IMR-90 (cell line): ENCODE data around the gene PRKCH. TPM values are rescaled to one million over a fixed set of nuclear protein-coding genes. Genes with fewer than 3 reads are reported as not detected.

ENCODE experiments used
- ATAC-seq: fragments of 200-7000 bp; cut with Tn5 transposase; 2 replicates; pipeline ENCODE4 v1.9.1; 2020; ENCODE audit warnings: low read depth, mild to moderate bottlenecking, moderate library complexity
- BruUV-seq: library from RNA; stranded (reverse); fragments of 400-500 nt; replicated peaks from 2 replicates; lab custom pipeline; 2021; lab: Mats Ljungman, UMichigan
- CTCF ChIA-PET: fragments of 300-600 bp; formaldehyde crosslinking; extraction: SDS; loops from one replicate; lab custom pipeline; 2021; ENCODE audit warnings: antibody characterized with exemption; lab: Yijun Ruan, JAX
- POLR2A ChIA-PET: fragments of 300-600 bp; sonication (Branson Sonifier 250); formaldehyde crosslinking; loops from one replicate; lab custom pipeline; 2022; ENCODE audit warnings: antibody characterized with exemption; ENCODE audit not compliant: unreplicated experiment; lab: Charles Lee
- DNase-seq: peaks from one replicate; pipeline ENCODE4 v3.0.0; 2013
- H2AFZ ChIP-seq: replicated peaks from 2 replicates; pipeline ENCODE3; 2013; ENCODE audit warnings: low read length, mild to moderate bottlenecking; ENCODE audit not compliant: poor library complexity
- H2AK5ac ChIP-seq: 2 replicates; pipeline ENCODE4 v1.6.1; 2013; ENCODE audit warnings: low read depth, low read length, inconsistent platforms
- H2AK9ac ChIP-seq: replicated peaks from 2 replicates; pipeline ENCODE3; 2013; ENCODE audit warnings: mild to moderate bottlenecking, low read depth, low read length, moderate library complexity; ENCODE audit not compliant: poor library complexity
- H2BK120ac ChIP-seq: 2 replicates; pipeline ENCODE4 v1.6.1; 2013; ENCODE audit warnings: low read depth, low read length, inconsistent platforms
- H2BK15ac ChIP-seq: 3 replicates; pipeline ENCODE4 v1.6.1; 2013; ENCODE audit warnings: low read depth, low read length, inconsistent platforms
- H2BK20ac ChIP-seq: 2 replicates; pipeline ENCODE4 v1.6.1; 2013; ENCODE audit warnings: low read depth, mild to moderate bottlenecking, inconsistent platforms, low read length, moderate library complexity
- H2BK5ac ChIP-seq: 2 replicates; pipeline ENCODE4 v1.6.1; 2013; ENCODE audit warnings: mild to moderate bottlenecking, low read depth, low read length, inconsistent platforms; ENCODE audit not compliant: poor library complexity, severe bottlenecking
- H3K14ac ChIP-seq: replicated peaks from 2 replicates; pipeline ENCODE4 v1.6.1; 2013; ENCODE audit warnings: low read depth, low read length, inconsistent platforms
- H3K18ac ChIP-seq: 2 replicates; pipeline ENCODE4 v1.6.1; 2013; ENCODE audit warnings: low read depth, low read length, control low read depth
- H3K23ac ChIP-seq: 2 replicates; pipeline ENCODE4 v1.6.1; 2013; ENCODE audit warnings: low read depth, low read length, inconsistent platforms
- H3K27ac ChIP-seq: 2 replicates; pipeline ENCODE4 v1.5.1; 2013; ENCODE audit warnings: mild to moderate bottlenecking, control low read depth, low read length; ENCODE audit not compliant: insufficient read depth
- H3K27me3 ChIP-seq: 2 replicates; pipeline ENCODE4 v1.6.1; 2013; ENCODE audit warnings: low read length; ENCODE audit not compliant: control insufficient read depth, insufficient read depth
- H3K36me3 ChIP-seq: 2 replicates; pipeline ENCODE4 v1.6.1; 2013; ENCODE audit warnings: low read length, mixed read lengths; ENCODE audit not compliant: control insufficient read depth, insufficient read depth
- H3K4ac ChIP-seq: 2 replicates; pipeline ENCODE4 v1.6.1; 2013; ENCODE audit warnings: low read depth, low read length, inconsistent platforms
- H3K4me1 ChIP-seq: 2 replicates; pipeline ENCODE4 v1.6.1; 2013; ENCODE audit warnings: low read length, mixed read lengths; ENCODE audit not compliant: control insufficient read depth, insufficient read depth
- H3K4me2 ChIP-seq: 2 replicates; pipeline ENCODE4 v1.6.1; 2013; ENCODE audit warnings: low read depth, mild to moderate bottlenecking, control low read depth, low read length, moderate library complexity
- H3K4me3 ChIP-seq: 2 replicates; pipeline ENCODE4 v1.5.1; 2013; ENCODE audit warnings: low read depth, mild to moderate bottlenecking, control low read depth, low read length, moderate library complexity; ENCODE audit not compliant: insufficient read depth
- H3K56ac ChIP-seq: 2 replicates; pipeline ENCODE4 v1.6.1; 2013; ENCODE audit warnings: low read length, inconsistent platforms; ENCODE audit not compliant: insufficient read depth; ENCODE audit errors: extremely low read depth
- H3K79me1 ChIP-seq, 2 experiments: 2 replicates each; pipeline ENCODE4 v1.6.1; 2013; ENCODE audit warnings: low read length in 2 of 2, inconsistent platforms in 1 of 2, low read depth in 1 of 2
- H3K9ac ChIP-seq: 2 replicates; pipeline ENCODE4 v1.6.1; 2013; ENCODE audit warnings: low read depth, low read length, control low read depth
- H3K9me1 ChIP-seq: 2 replicates; pipeline ENCODE4 v1.6.1; 2013; ENCODE audit warnings: low read length, inconsistent platforms; ENCODE audit not compliant: insufficient read depth
- H3K9me3 ChIP-seq: 2 replicates; pipeline ENCODE4 v1.6.1; 2013; ENCODE audit warnings: low read length; ENCODE audit not compliant: control insufficient read depth, insufficient read depth
- H4K20me1 ChIP-seq: 2 replicates; pipeline ENCODE4 v1.6.1; 2013; ENCODE audit warnings: low read length, inconsistent platforms; ENCODE audit not compliant: insufficient read depth
- H4K5ac ChIP-seq: 2 replicates; pipeline ENCODE4 v1.6.1; 2013; ENCODE audit warnings: mild to moderate bottlenecking, low read depth, low read length, control low read depth
- H4K8ac ChIP-seq, 2 experiments: 2 replicates each; pipeline ENCODE4 v1.6.1; 2013; ENCODE audit warnings: low read depth in 2 of 2, low read length in 2 of 2, control low read depth in 1 of 2, inconsistent platforms in 1 of 2
- H4K91ac ChIP-seq: 2 replicates; pipeline ENCODE4 v1.6.1; 2013; ENCODE audit warnings: low read depth, low read length, inconsistent platforms; ENCODE audit not compliant: insufficient read depth
- CEBPB ChIP-seq: IDR thresholded peaks from 2 replicates; pipeline ENCODE4 v1.6.1; 2012; ENCODE audit warnings: low read depth, low read length, improper control_type of control experiment
- FOS ChIP-seq: fragments of 150-350 bp; IDR thresholded peaks from 2 replicates; pipeline ENCODE4 v1.6.1; 2016; ENCODE audit warnings: low read depth, low read length
- NFE2L2 ChIP-seq: fragments of 150-350 bp; IDR thresholded peaks from 2 replicates; pipeline ENCODE4 v1.6.1; 2016; ENCODE audit warnings: low read depth, mild to moderate bottlenecking, low read length
- RAD21 ChIP-seq: IDR thresholded peaks from 2 replicates; pipeline ENCODE4 v1.6.1; 2012; ENCODE audit warnings: low read length, improper control_type of control experiment
- WGBS, 2 experiments: methylation state at CpG; one replicate each; pipeline versions ENCODE4 v1.1.5 to v1.1.7; 2013; ENCODE audit warnings: missing lambda C conversion rate in 2 of 2; ENCODE audit not compliant: insufficient read length in 1 of 2; ENCODE audit errors: extremely low coverage in 2 of 2; 5-methylcytosine and 5-hydroxymethylcytosine counted together
- dilution Hi-C: fragments of 300-500 bp; cut with HindIII; formaldehyde crosslinking; loops from one replicate; pipeline ENCODE4 v1.14.3; 2018; ENCODE audit warnings: low sequenced_read_pairs; ENCODE audit not compliant: unreplicated experiment
- in situ Hi-C: fragments of 300-500 bp; cut with MboI; formaldehyde crosslinking; loops from 3 replicates; pipeline ENCODE4 v1.14.3; 2019; ENCODE audit warnings: low sequenced_read_pairs, inconsistent platforms, mixed read lengths
- intact Hi-C: fragments of 100-400 bp; cut with micrococcal nuclease; formaldehyde crosslinking; loops from 2 replicates; pipeline ENCODE4 v1.10.0; 2022
- polyA plus RNA-seq, 3 experiments: library from polyadenylated mRNA; depleted of rRNA; stranded (reverse); fragments of >200 nt; gene quantifications; 2 replicates each; pipeline ENCODE4 v1.2.3, GENCODE V29; 2012; ENCODE audit warnings: low replicate concordance in 1 of 3
- total RNA-seq: library from RNA; depleted of rRNA; stranded (reverse); fragments of >200 nt; gene quantifications from 2 replicates; pipeline ENCODE4 v1.2.3, GENCODE V29; 2012
- TF ChIP-seq, protein P1 (sequence below): fragments of 150-350 bp; IDR thresholded peaks from 2 replicates; pipeline ENCODE4 v1.6.1; 2016; ENCODE audit warnings: low read depth, mild to moderate bottlenecking, low read length, moderate library complexity, borderline replicate concordance
- TF ChIP-seq, protein P2 (sequence below): conservative IDR thresholded peaks from 2 replicates; pipeline ENCODE4 v1.5.1; 2012; ENCODE audit warnings: mild to moderate bottlenecking, low read depth, low read length, improper control_type of control experiment

The PRKCH gene
- total and polyA plus RNA-seq, 2 of the 4 experiments (the other 2 are of a cell fraction), result 1.6 to 2.3 TPM

- no peaks in the 10 kb centered on the region for H3K9me3 ChIP-seq
- peak overlapping the region; percentile 98 for H4K5ac ChIP-seq
- peak overlapping the region; percentile 49 to 98 for H4K8ac ChIP-seq
- peak overlapping the region; percentile 97 for H3K27ac ChIP-seq
- DNase-seq (peak; percentile 77), ATAC-seq (peak; percentile 37)
- H3K4ac ChIP-seq, result peak overlapping the region; percentile 99
- peak overlapping the region; percentile 73 for H2AK5ac ChIP-seq
- in situ Hi-C loops, result no loop called here
- peak overlapping the region; percentile 100 for H2BK120ac ChIP-seq
- peak overlapping the region; percentile 92 for H2BK20ac ChIP-seq
- no CpG with 5 or more reads among the region's 4 CpGs for WGBS, 2 experiments
- no peaks in the 10 kb centered on the region for H3K36me3 ChIP-seq
- peak overlapping the region; percentile 88 for H4K91ac ChIP-seq
- no peaks in the 10 kb centered on the region for H3K27me3 ChIP-seq
- TF ChIP-seq RAD21, result 0 out of 2 replicates have a peak, but pooled peaks have one; percentile 2
- TF ChIP-seq, protein P1, sequence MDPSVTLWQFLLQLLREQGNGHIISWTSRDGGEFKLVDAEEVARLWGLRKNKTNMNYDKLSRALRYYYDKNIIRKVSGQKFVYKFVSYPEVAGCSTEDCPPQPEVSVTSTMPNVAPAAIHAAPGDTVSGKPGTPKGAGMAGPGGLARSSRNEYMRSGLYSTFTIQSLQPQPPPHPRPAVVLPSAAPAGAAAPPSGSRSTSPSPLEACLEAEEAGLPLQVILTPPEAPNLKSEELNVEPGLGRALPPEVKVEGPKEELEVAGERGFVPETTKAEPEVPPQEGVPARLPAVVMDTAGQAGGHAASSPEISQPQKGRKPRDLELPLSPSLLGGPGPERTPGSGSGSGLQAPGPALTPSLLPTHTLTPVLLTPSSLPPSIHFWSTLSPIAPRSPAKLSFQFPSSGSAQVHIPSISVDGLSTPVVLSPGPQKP, result no peak
- no peak for TF ChIP-seq NFE2L2
- peak; percentile 12; the same call in 1 of the 2 replicates for TF ChIP-seq CEBPB
- TF ChIP-seq, protein P2, sequence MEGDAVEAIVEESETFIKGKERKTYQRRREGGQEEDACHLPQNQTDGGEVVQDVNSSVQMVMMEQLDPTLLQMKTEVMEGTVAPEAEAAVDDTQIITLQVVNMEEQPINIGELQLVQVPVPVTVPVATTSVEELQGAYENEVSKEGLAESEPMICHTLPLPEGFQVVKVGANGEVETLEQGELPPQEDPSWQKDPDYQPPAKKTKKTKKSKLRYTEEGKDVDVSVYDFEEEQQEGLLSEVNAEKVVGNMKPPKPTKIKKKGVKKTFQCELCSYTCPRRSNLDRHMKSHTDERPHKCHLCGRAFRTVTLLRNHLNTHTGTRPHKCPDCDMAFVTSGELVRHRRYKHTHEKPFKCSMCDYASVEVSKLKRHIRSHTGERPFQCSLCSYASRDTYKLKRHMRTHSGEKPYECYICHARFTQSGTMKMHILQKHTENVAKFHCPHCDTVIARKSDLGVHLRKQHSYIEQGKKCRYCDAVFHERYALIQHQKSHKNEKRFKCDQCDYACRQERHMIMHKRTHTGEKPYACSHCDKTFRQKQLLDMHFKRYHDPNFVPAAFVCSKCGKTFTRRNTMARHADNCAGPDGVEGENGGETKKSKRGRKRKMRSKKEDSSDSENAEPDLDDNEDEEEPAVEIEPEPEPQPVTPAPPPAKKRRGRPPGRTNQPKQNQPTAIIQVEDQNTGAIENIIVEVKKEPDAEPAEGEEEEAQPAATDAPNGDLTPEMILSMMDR, result no peak
- TF ChIP-seq FOS, result peak; percentile 26; the same call in 1 of the 2 replicates
- peak overlapping the region; percentile 22; the same call in 1 of the 2 replicates for H3K4me2 ChIP-seq
- peak overlapping the region; percentile 96 for H2BK15ac ChIP-seq
- H3K9ac ChIP-seq, result peak overlapping the region; percentile 48; the same call in 1 of the 2 replicates
- H3K56ac ChIP-seq, result peak overlapping the region; percentile 90
- peak overlapping the region; percentile 4 for H2AFZ ChIP-seq
- H2AK9ac ChIP-seq, result peak overlapping the region; percentile 51
- H3K23ac ChIP-seq, result peak overlapping the region; percentile 13
- no peak overlapping the region for H3K4me3 ChIP-seq
- H3K4me1 ChIP-seq, result peaks cover 31% of the 10 kb centered on the region
- peak overlapping the region; percentile 99 for H2BK5ac ChIP-seq
- peak overlapping the region; percentile 89 for H3K14ac ChIP-seq
- ChIA-PET CTCF (no interaction called here), POLR2A (no interaction called here)
- no TSS peak for BruUV-seq
- peaks cover 28% of the 10 kb centered on the region for H3K9me1 ChIP-seq
- dilution Hi-C loops, result no loop called here
- H3K79me1 ChIP-seq, result peaks cover 6 to 22% of the 10 kb centered on the region in 2 experiments; a peak in 3 of 4 replicates
- intact Hi-C loops, result no loop called here
- H3K18ac ChIP-seq, result peak overlapping the region; percentile 99
- no peaks in the 10 kb centered on the region for H4K20me1 ChIP-seq
These were observed 265.2 kb downstream of the PRKCH start for GRCh38 chr14:61586544-61587055.
